ENCODE results near the gene EVX1. TPM values are rescaled to one million over a fixed set of nuclear protein-coding genes. Genes with fewer than 3 reads are reported as not detected.

The EVX1 gene
- total RNA-seq, 1 donor from 2014 or later, result not detected

DNA sequence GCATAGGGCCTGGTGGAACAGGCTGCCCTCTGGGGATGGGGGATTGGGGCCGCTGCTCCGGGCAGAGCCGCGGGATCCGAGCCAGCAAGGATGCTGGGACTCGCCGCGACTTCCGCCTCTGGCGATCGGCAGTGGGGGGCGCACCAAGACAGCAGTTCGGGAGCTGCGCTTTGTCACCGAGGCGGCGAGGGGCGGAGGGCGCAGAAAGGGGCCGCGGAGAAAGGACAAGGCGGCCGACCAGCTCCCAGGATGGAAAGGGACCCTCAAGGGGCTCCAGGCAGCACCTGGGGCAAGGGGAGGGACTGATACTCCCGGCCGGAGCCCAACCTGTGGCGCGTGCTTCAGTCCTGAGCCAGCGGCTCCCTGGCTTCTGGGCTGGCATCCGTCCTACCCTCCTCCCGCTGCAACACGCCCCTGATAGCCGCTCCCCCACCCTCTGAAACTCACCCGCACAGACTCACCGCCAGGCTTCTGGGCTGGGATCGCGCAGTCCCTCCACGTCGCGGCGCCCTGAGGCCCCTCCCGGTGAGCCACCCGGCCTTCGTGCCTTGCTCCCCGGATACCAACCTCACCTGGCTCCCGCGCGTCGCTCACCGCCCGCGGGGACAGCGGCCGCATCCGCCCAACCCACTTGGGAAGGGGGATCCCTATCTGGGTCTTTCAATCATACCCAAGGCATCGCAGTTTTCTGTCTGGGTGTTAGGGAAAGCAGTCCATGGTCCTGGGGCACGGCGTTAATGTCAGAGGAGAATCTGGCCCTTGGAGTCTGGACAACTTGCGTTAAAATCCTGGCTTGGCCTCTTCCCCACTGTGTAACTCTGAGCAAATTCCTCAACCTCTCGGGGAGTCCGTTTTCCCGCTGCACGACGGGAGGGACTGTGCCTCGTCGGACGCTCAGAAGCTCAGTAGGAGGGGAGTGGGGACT lies 7.0 kb upstream of the EVX1 start:
- TF ChIP-seq, protein P1, sequence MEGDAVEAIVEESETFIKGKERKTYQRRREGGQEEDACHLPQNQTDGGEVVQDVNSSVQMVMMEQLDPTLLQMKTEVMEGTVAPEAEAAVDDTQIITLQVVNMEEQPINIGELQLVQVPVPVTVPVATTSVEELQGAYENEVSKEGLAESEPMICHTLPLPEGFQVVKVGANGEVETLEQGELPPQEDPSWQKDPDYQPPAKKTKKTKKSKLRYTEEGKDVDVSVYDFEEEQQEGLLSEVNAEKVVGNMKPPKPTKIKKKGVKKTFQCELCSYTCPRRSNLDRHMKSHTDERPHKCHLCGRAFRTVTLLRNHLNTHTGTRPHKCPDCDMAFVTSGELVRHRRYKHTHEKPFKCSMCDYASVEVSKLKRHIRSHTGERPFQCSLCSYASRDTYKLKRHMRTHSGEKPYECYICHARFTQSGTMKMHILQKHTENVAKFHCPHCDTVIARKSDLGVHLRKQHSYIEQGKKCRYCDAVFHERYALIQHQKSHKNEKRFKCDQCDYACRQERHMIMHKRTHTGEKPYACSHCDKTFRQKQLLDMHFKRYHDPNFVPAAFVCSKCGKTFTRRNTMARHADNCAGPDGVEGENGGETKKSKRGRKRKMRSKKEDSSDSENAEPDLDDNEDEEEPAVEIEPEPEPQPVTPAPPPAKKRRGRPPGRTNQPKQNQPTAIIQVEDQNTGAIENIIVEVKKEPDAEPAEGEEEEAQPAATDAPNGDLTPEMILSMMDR (IDR thresholded peaks at IDR 0.05; ENCODE audit: borderline replicate concordance), result peak; percentile 47
- no peaks in the 10 kb centered on the region for H3K9me3 ChIP-seq (replicated peaks)
- no peak overlapping the region for H3K27ac ChIP-seq (replicated peaks)
- peaks cover 25% of the 10 kb centered on the region for H3K4me1 ChIP-seq
- H3K4me3 ChIP-seq, result peak overlapping the region; percentile 61
- DNase-seq, result peak; percentile 43
- H3K27me3 ChIP-seq (ENCODE audit: low read depth), result peaks cover 100% of the 10 kb centered on the region
- H3K36me3 ChIP-seq, result no peaks in the 10 kb centered on the region
- intact Hi-C loops (cut with micrococcal nuclease), result loop anchor here (10.0 kb wide), 1 partner anchor 339 kb away; no protein-coding TSS in a partner anchor

- H3K4me1 ChIP-seq, result peaks cover 31% of the 10 kb centered on the region
- no peak for DNase-seq
- TF ChIP-seq, protein P1 (IDR thresholded peaks at IDR 0.05; ENCODE audit: borderline replicate concordance), result no peak
- H3K36me3 ChIP-seq, result no peaks in the 10 kb centered on the region
- no peaks in the 10 kb centered on the region for H3K9me3 ChIP-seq (replicated peaks)
- H3K27ac ChIP-seq (replicated peaks), result no peak overlapping the region
- intact Hi-C loops (cut with micrococcal nuclease), result loop anchor here (10.0 kb wide), 1 partner anchor 337 kb away; no protein-coding TSS in a partner anchor
- H3K27me3 ChIP-seq (ENCODE audit: low read depth), result peaks cover 100% of the 10 kb centered on the region
- H3K4me3 ChIP-seq, result no peak overlapping the region
These were observed 4.8 kb upstream of the EVX1 start for GRCh38 chr7:27237735-27238334.

- peaks cover 100% of the 10 kb centered on the region for H3K27me3 ChIP-seq (ENCODE audit: low read depth)
- TF ChIP-seq, protein P1 (IDR thresholded peaks at IDR 0.05; ENCODE audit: borderline replicate concordance), result no peak
- intact Hi-C loops (cut with micrococcal nuclease), result loop anchor here (10.0 kb wide), 1 partner anchor 336 kb away; no protein-coding TSS in a partner anchor
These were observed 3.6 kb upstream of the EVX1 start for GRCh38 chr7:27238979-27239386.

GRCh38 chr7:27239387-27240014 lies 3.1 kb upstream of the EVX1 start:
- intact Hi-C loops (cut with micrococcal nuclease), result loop anchor here (10.0 kb wide), 1 partner anchor 335 kb away; no protein-coding TSS in a partner anchor
- H3K36me3 ChIP-seq, result no peaks in the 10 kb centered on the region
- no peak overlapping the region for H3K27ac ChIP-seq (replicated peaks)
- TF ChIP-seq, protein P1 (IDR thresholded peaks at IDR 0.05; ENCODE audit: borderline replicate concordance), result no peak
- no peak for DNase-seq
- H3K27me3 ChIP-seq (ENCODE audit: low read depth), result peaks cover 100% of the 10 kb centered on the region
- no peaks in the 10 kb centered on the region for H3K9me3 ChIP-seq (replicated peaks)
- H3K4me1 ChIP-seq, result peaks cover 43% of the 10 kb centered on the region
- peak overlapping the region; percentile 49 for H3K4me3 ChIP-seq

More at GRCh38 chr7:27238979-27239386, 3.6 kb upstream of the EVX1 start:
- peak overlapping the region; percentile 49 for H3K4me3 ChIP-seq
- DNase-seq, result no peak
- no peaks in the 10 kb centered on the region for H3K9me3 ChIP-seq (replicated peaks)
- peaks cover 42% of the 10 kb centered on the region for H3K4me1 ChIP-seq
- H3K27ac ChIP-seq (replicated peaks), result no peak overlapping the region
- no peaks in the 10 kb centered on the region for H3K36me3 ChIP-seq

- intact Hi-C loops (cut with micrococcal nuclease), result no loop called here
- peaks cover 100% of the 10 kb centered on the region for H3K27me3 ChIP-seq (ENCODE audit: low read depth)
- H3K4me1 ChIP-seq, result peaks cover 46% of the 10 kb centered on the region
- H3K27ac ChIP-seq (replicated peaks), result no peak overlapping the region
- DNase-seq, result no peak
- H3K4me3 ChIP-seq, result peak overlapping the region; percentile 49
- no peaks in the 10 kb centered on the region for H3K9me3 ChIP-seq (replicated peaks)
- H3K36me3 ChIP-seq, result no peaks in the 10 kb centered on the region
- TF ChIP-seq, protein P1 (IDR thresholded peaks at IDR 0.05; ENCODE audit: borderline replicate concordance), result no peak
These were observed 2.4 kb upstream of the EVX1 start for GRCh38 chr7:27240015-27240731.

All from left ventricle myocardium inferior (tissue), 1 donor.